Effector memory CD8-positive, alpha-beta T cell (primary cell): ENCODE data around the gene PEX10.

Experiments used
- ATAC-seq: fragments of 150-1000 bp; cut with Tn5 transposase; replicated peaks from 2 replicates; pipeline ENCODE4 v1.10.0; 2021; ENCODE audit warnings: mild to moderate bottlenecking, moderate library complexity
- DNase-seq, 3 experiments: peaks; one replicate each; pipeline ENCODE4 v3.0.0; 2021
- H3K27ac Mint-ChIP-seq, 2 donors: one replicate each; pipeline ENCODE4 v1.8.0; 2022; ENCODE audit warnings: mild to moderate bottlenecking in 2 of 2, mixed read lengths in 2 of 2, moderate library complexity in 2 of 2
- H3K27me3 Mint-ChIP-seq, 2 donors: one replicate each; pipeline ENCODE4 v1.8.0; 2022; ENCODE audit warnings: mixed read lengths in 2 of 2
- H3K36me3 Mint-ChIP-seq: one replicate; pipeline ENCODE4 v1.8.0; 2022; ENCODE audit warnings: mild to moderate bottlenecking, moderate library complexity, mixed read lengths; ENCODE audit not compliant: insufficient read depth
- H3K4me1 Mint-ChIP-seq, 2 donors: one replicate each; pipeline ENCODE4 v1.8.0; 2022; ENCODE audit warnings: low read depth in 2 of 2, mixed read lengths in 2 of 2
- H3K4me3 Mint-ChIP-seq, 2 donors: one replicate each; pipeline ENCODE4 v1.8.0; 2022; ENCODE audit warnings: mild to moderate bottlenecking in 2 of 2, mixed read lengths in 2 of 2, moderate library complexity in 2 of 2
- H3K9me3 Mint-ChIP-seq, 2 donors: one replicate each; pipeline ENCODE4 v1.8.0; 2022; ENCODE audit warnings: mixed read lengths in 2 of 2

Gene PEX10

GRCh38 chr1:2373551-2374251 is 38.7 kb downstream of the PEX10 start:
- H3K27ac Mint-ChIP-seq: no peak overlapping the region
- peaks cover 0 to 1% of the 10 kb centered on the region in 2 donors for H3K4me1 Mint-ChIP-seq
- no peak for ATAC-seq
- no peaks in the 10 kb centered on the region for H3K9me3 Mint-ChIP-seq
- H3K27me3 Mint-ChIP-seq: no peaks in the 10 kb centered on the region
- H3K4me3 Mint-ChIP-seq: no peak overlapping the region
- no peaks in the 10 kb centered on the region for H3K36me3 Mint-ChIP-seq
- no peak for DNase-seq

- ATAC-seq (no peak), DNase-seq (no peak)
- Mint-ChIP-seq H3K36me3 (no peaks in the 10 kb centered on the region), H3K4me1 (peaks cover 0 to 1% of the 10 kb centered on the region in 2 donors), H3K27me3 (no peaks in the 10 kb centered on the region), H3K9me3 (no peaks in the 10 kb centered on the region), H3K4me3 (no peak overlapping the region), H3K27ac (no peak overlapping the region)
Observed at GRCh38 chr1:2372551-2373490, 39.5 kb downstream of the PEX10 start.

GRCh38 chr1:2368053-2368744 is 44.2 kb downstream of the PEX10 start:
- H3K4me1 Mint-ChIP-seq: no peaks in the 10 kb centered on the region
- no peak for DNase-seq
- ATAC-seq: no peak
- peaks cover 0 to 2% of the 10 kb centered on the region in 2 donors for H3K9me3 Mint-ChIP-seq
- H3K36me3 Mint-ChIP-seq: no peaks in the 10 kb centered on the region
- no peak overlapping the region for H3K4me3 Mint-ChIP-seq
- H3K27me3 Mint-ChIP-seq: no peaks in the 10 kb centered on the region
- peak overlapping the region in 1 of 2 donors; percentile 53 for H3K27ac Mint-ChIP-seq

GRCh38 chr1:2363847-2364513 is 48.4 kb downstream of the PEX10 start:
- no peaks in the 10 kb centered on the region for H3K27me3 Mint-ChIP-seq
- ATAC-seq: no peak
- peaks cover 0 to 2% of the 10 kb centered on the region in 2 donors for H3K9me3 Mint-ChIP-seq
- no peak for DNase-seq
- no peak overlapping the region for H3K27ac Mint-ChIP-seq
- H3K36me3 Mint-ChIP-seq: no peaks in the 10 kb centered on the region
- no peak overlapping the region for H3K4me3 Mint-ChIP-seq
- H3K4me1 Mint-ChIP-seq: no peaks in the 10 kb centered on the region

GRCh38 chr1:2360588-2361364 is 51.6 kb downstream of the PEX10 start:
- Mint-ChIP-seq H3K4me1 (no peaks in the 10 kb centered on the region), H3K27ac (peak overlapping the region in 1 of 2 donors; percentile 39), H3K27me3 (no peaks in the 10 kb centered on the region), H3K36me3 (no peaks in the 10 kb centered on the region), H3K9me3 (peaks cover 0 to 2% of the 10 kb centered on the region in 2 donors), H3K4me3 (no peak overlapping the region)
- DNase-seq (no peak), ATAC-seq (no peak)

GRCh38 chr1:2358651-2359640 is 53.4 kb downstream of the PEX10 start:
- Mint-ChIP-seq H3K27me3 (no peaks in the 10 kb centered on the region), H3K9me3 (peaks cover 0 to 2% of the 10 kb centered on the region in 2 donors), H3K27ac (no peak overlapping the region), H3K4me3 (no peak overlapping the region), H3K4me1 (no peaks in the 10 kb centered on the region), H3K36me3 (no peaks in the 10 kb centered on the region)
- DNase-seq: no peak
- ATAC-seq: no peak

- DNase-seq (no peak), ATAC-seq (no peak)
- H3K4me1 Mint-ChIP-seq: no peaks in the 10 kb centered on the region
- no peak overlapping the region for H3K4me3 Mint-ChIP-seq
- H3K36me3 Mint-ChIP-seq: no peaks in the 10 kb centered on the region
- no peaks in the 10 kb centered on the region for H3K27me3 Mint-ChIP-seq
- no peaks in the 10 kb centered on the region for H3K9me3 Mint-ChIP-seq
- no peak overlapping the region for H3K27ac Mint-ChIP-seq
Observed at GRCh38 chr1:2358072-2358471, 54.3 kb downstream of the PEX10 start.

GRCh38 chr1:2356911-2357845 is 55.2 kb downstream of the PEX10 start:
- no peak overlapping the region for H3K4me3 Mint-ChIP-seq
- DNase-seq: no peak
- no peak for ATAC-seq
- H3K27ac Mint-ChIP-seq: no peak overlapping the region
- peaks cover 0 to 8% of the 10 kb centered on the region in 2 donors for H3K27me3 Mint-ChIP-seq
- H3K4me1 Mint-ChIP-seq: no peaks in the 10 kb centered on the region
- H3K36me3 Mint-ChIP-seq: no peaks in the 10 kb centered on the region
- no peaks in the 10 kb centered on the region for H3K9me3 Mint-ChIP-seq

GRCh38 chr1:2356401-2356800 is 56.0 kb downstream of the PEX10 start:
- Mint-ChIP-seq H3K27me3 (peaks cover 3 to 8% of the 10 kb centered on the region in 2 donors), H3K4me1 (no peaks in the 10 kb centered on the region), H3K4me3 (no peak overlapping the region), H3K36me3 (no peaks in the 10 kb centered on the region), H3K9me3 (no peaks in the 10 kb centered on the region), H3K27ac (no peak overlapping the region)
- DNase-seq (no peak), ATAC-seq (no peak)

- DNase-seq (no peak), ATAC-seq (no peak)
- Mint-ChIP-seq H3K36me3 (no peaks in the 10 kb centered on the region), H3K4me3 (no peak overlapping the region), H3K4me1 (no peaks in the 10 kb centered on the region), H3K27me3 (peaks cover 5 to 8% of the 10 kb centered on the region in 2 donors), H3K9me3 (no peaks in the 10 kb centered on the region), H3K27ac (no peak overlapping the region)
Observed at GRCh38 chr1:2355373-2356261, 56.7 kb downstream of the PEX10 start.
